Kidney glomerular epithelial cell (primary cell): ENCODE data around the gene KRCC1.
"Not testable (repeated sequence)": the region's sequence is repeated elsewhere in the genome, so short reads cannot be mapped to it uniquely, and the experiment has no call there.

ENCODE experiments used
- DNase-seq: peaks from one replicate; lab custom pipeline; 2025; lab: John Stamatoyannopoulos, UW

The KRCC1 gene

GRCh38 chr2:88038263-88039105 is 17.1 kb downstream of the KRCC1 start:
- DNase-seq, result peak; percentile 94

DNA sequence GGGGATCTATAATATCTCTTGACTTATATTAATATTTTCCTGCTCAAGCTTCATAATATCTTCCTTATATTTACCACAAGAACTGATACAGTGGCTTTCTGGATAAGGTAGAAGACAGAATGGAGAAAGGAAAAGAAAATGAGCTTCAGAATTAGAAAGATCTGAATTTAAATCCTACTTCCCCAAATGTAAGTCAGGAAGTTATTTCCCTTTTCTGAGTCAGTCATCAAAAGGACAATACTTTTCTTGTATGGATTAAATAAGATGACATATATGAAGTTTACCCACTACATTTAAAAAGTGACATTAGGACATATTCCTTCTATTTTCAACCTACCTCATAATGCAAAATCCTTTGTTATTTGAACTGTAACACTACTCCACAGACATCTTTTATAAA is 19.0 kb downstream of the KRCC1 start:
- DNase-seq, result no peak

DNA sequence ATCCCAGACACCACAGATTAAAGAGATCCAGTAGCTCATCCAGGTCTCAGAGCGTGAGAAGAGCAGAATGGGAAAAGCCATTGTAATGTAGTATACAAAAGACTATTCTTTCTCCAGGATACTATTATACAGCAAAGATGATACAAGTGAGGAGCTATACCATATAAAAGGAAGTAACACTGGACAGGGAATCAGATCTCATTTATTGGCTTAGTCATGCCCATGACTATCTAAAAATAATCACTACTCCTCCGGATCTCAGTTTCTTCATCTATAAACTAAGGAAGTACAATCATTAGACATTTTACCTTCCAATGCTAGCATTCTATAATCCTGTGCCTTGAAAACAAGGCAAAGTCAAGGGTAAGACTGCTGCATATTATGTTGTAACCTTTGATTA is 19.4 kb downstream of the KRCC1 start:
- DNase-seq, result no peak

DNA sequence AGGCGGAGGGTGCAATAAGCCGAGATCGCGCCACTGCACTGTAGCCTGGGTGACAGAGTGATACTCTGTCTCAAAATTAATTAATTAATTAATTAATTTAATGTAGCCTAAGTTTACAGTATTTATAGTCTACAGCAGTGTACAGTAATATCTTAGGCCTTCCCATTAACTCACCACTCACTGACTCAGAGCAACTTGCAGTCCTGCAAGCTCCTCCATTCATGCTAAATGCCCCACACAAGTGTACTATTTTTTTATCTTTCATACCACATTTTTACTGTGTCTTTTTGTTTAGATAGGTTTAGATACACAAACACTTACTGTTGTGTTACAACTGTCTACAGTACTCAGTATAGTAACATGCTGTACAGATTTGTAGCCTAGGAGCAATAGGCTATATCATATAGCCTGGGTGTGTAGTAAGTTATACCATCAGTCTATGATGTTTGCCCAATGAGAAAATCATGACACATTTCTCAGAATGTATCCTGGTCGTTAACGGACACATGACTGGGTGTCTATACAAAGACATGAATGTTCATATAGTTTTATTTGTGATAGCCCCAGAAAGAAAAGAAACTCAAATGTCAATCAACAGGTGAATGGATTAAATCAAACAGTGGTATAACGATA is 23.4 kb downstream of the KRCC1 start:
- DNase-seq, result no peak

DNA sequence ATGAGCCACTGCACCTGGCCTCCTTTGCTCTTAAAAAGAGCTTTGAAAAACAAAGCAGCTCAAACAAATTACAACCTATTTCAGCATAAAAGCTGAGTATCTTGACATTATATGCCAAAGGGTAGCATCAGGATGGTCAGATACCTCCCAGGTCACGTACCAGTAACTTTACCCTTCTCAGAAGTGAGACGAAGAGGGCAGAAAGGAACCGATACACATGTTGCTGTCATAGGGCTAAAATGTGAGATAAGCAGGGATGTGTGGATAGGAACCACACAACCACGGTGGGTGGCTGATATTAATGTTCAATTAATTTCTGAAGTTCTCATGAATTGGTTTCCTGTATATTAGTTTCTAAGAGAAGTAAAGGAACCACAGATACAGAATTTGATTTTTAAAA is 26.7 kb downstream of the KRCC1 start:
- DNase-seq, result no peak

GRCh38 chr2:88027697-88028389 is 27.7 kb downstream of the KRCC1 start:
- DNase-seq, result no peak

DNA sequence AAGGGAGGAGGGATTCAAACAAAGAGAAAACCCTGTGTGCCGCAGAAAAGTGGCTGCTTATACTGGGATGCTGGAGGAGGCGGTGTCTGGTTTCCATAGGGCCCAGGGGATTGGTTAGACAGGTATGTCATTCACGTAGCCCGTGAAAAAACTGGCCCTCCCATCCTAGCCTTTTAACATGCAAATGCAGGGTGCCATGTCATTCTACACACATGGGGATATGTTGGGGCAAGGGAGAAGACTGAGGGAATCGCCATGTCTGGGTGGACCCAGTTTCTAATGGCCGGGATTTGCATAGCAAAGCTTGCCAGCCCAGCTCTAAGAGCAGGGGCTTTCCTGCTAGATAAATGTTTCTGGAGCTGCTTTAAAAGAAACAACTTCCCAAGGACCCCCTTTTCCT is 31.1 kb downstream of the KRCC1 start:
- DNase-seq, result no peak

- DNase-seq, result no peak
These were observed 33.0 kb downstream of the KRCC1 start for GRCh38 chr2:88022669-88022921.

DNA sequence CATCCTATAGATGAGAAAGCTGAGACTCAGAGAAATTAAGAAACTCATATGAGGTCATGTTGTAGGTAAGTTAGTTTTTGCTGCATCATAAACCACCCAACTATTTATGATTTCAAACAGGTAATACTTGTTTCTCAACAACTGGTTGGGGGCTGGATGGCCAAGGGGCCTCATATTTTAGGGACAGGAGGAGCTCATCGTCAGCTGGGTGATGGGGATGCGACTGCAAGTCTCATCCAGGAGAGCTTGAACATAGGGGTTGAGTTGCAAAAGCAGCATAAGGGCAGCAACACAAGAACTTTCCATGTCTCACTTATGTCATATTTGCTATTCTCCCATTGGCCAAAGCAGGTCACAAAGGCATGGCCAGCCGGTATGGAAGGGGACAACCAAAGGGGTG is 35.6 kb downstream of the KRCC1 start:
- DNase-seq, result no peak

- DNase-seq, result no peak
These were observed 36.7 kb downstream of the KRCC1 start for GRCh38 chr2:88018909-88019308.

GRCh38 chr2:88018077-88018805 is 37.3 kb downstream of the KRCC1 start:
- not testable (repeated sequence) for DNase-seq

DNA sequence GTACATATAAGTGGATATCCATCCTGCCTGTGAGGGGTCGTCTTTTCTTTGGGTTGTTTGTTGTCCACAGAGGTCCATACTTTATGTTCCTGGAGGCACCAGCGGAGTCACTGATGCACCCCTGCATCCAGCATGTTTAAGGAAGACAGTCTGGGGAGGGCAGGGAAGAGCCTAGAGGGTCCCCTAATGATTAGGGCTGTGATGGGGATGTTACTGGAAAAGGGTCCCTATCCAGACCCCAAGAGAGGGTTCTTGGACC is 37.9 kb downstream of the KRCC1 start:
- not testable (repeated sequence) for DNase-seq

DNA sequence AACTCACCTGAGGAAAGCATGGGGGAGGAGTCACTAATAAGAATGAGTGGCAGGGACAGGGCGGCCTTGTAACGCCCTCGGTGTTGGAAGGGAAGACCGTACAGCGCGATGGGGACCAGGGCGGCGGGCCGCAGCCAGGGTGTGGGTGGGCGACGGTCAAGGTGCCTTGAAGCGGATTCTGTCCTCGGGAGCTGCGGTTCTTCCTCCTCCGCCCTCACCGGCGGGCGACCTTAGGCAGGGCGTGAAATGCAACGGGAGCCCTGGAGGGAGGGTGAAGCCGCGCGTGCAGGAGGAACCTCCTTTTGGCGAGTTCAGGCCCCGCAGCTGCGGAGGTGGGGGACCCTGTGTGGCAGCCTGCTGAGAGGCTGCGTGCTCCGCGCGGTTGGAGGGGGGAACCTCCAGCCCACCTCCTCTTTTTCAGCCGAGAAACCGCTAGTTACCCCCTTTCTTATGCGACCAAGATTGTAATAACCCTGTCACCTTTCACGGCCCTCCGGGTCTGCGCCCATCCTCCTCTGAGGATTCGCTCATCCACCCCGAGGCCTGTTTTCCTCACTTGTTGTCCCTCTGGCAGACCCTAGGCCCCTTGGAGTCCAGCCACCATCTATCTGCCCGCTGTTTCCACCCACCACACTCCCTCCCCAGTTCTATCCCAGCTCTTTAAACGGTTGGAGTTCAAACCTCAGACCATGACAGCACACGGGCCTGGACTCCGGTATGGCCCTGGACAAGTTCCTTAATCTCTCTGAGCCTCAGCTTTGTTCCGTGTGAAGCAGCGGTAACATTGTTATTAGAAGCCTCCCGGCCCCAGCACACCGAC is 38.4 kb downstream of the KRCC1 start:
- peak; percentile 74 for DNase-seq

- peak; percentile 88 for DNase-seq
These were observed 39.3 kb downstream of the KRCC1 start, which contains the start of gene RNU2-63P for GRCh38 chr2:88016086-88016959. Gene RNU2-63P (minus strand): TSS chr2:88016547.

DNA sequence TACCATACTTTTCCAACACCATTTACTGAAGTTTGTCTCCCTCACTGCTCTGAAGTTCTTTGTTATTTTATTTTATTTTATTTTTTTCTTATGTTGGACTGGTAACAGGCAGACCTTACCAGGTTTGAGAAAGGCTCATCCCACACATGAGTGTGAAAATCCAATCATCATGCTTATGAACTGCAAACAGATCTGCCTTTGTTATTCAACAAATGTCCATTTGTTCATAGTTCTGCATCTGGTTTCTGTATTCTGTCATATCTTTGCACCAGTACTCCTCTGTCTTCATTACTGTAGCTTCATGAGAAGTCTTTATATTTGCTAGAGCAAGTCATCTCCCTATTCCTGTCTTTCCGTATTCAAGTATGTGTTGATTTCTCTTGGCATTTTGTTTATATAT is 44.6 kb downstream of the KRCC1 start:
- DNase-seq, result no peak

DNA sequence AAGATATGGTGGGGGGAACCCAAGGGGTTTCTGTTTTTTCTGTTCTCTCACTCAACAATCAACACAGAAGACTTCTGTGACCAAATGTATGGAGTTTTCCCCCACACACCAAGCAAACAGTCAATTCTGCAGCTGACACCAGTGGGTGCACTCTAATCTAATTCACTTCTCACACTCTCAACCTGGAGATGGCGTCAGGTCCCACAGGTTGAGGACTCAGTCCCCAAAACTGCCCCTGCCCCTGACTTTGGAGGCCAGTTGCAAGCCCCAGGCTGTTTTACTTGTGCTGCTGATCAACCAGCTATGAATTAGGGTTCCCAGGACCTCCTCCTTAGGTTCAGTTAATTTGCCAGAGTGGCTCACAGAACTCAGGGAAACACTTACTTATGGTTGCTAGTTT is 45.4 kb downstream of the KRCC1 start:
- no peak for DNase-seq

- no peak for DNase-seq
These were observed 48.6 kb downstream of the KRCC1 start for GRCh38 chr2:88006912-88007439.

- no peak for DNase-seq
These were observed 49.8 kb downstream of the KRCC1 start for GRCh38 chr2:88005776-88006175.

DNA sequence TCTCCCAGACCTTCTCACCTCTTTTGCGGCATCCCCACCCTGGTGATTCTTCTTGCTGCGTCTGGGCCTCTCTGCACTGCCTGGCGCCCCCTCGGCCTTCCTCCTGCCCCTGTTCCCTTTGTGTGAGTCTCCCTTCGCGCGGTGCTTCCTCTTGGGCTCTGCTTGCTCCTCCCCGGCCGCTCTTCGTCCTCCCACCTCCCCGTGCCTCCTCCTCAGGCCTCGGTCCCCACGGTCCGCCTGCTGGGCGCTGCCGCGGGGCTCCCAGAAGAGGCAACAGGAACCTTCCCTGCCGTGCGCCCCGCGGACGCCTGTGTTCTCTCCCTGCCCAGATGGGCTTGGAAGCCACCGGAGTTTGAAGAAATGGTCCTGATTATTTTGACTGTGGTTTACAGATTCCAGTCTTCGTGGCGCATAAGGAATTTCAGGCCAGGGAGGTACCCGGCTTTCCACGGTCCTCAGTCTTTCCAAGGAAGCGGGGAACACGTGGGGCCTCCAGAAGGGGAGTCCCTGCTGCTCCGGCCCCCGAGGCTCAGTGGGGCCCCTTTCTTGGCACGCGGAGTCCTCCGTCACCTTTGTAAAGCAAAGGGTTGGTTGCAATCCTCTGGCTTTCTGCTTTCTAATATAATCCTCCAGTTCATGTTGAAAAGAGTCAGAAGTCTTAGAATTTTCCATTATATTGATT is 52.4 kb downstream of the KRCC1 start:
- DNase-seq, result no peak

GRCh38 chr2:88002359-88002707 is 53.2 kb downstream of the KRCC1 start:
- no peak for DNase-seq
